ENCODE results near the gene CROCC2.

Gene CROCC2

DNA sequence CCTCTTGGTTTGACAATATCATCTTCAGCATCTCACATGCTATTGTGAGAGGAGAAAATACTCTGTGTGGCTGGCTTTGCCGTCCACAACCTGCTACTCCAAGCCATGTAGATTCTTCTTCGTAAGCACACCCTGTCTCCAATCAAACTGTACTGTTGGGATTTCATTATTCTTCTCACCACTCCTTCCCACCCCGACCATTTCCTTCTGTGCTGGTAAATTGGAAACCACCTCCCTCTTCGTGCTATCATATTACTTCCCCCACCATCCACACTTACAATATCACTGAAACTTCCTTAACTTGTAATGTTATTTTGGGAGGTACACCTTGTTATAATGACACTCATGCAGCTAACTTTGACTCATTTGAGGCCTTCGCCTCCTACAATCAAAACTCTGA is 40.7 kb upstream of the CROCC2 start:
- no peak for DNase-seq (ENCODE audit: low read depth)
- H3K4me3 ChIP-seq (ENCODE audit: low read depth, low read length) = no peak overlapping the region
- TF ChIP-seq, protein P1, sequence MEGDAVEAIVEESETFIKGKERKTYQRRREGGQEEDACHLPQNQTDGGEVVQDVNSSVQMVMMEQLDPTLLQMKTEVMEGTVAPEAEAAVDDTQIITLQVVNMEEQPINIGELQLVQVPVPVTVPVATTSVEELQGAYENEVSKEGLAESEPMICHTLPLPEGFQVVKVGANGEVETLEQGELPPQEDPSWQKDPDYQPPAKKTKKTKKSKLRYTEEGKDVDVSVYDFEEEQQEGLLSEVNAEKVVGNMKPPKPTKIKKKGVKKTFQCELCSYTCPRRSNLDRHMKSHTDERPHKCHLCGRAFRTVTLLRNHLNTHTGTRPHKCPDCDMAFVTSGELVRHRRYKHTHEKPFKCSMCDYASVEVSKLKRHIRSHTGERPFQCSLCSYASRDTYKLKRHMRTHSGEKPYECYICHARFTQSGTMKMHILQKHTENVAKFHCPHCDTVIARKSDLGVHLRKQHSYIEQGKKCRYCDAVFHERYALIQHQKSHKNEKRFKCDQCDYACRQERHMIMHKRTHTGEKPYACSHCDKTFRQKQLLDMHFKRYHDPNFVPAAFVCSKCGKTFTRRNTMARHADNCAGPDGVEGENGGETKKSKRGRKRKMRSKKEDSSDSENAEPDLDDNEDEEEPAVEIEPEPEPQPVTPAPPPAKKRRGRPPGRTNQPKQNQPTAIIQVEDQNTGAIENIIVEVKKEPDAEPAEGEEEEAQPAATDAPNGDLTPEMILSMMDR (IDR thresholded peaks at IDR 0.05; ENCODE audit: low read depth, low read length, missing control alignments) = no peak

GRCh38 chr2:240868286-240869108 is 37.6 kb upstream of the CROCC2 start, which contains the start of gene AGXT:
Gene AGXT (plus strand): TSS chr2:240868824. CDS start chr2:240868866, 42 bp downstream.
- TF ChIP-seq, protein P1 (IDR thresholded peaks at IDR 0.05; ENCODE audit: low read depth, low read length, missing control alignments) = no peak

DNA sequence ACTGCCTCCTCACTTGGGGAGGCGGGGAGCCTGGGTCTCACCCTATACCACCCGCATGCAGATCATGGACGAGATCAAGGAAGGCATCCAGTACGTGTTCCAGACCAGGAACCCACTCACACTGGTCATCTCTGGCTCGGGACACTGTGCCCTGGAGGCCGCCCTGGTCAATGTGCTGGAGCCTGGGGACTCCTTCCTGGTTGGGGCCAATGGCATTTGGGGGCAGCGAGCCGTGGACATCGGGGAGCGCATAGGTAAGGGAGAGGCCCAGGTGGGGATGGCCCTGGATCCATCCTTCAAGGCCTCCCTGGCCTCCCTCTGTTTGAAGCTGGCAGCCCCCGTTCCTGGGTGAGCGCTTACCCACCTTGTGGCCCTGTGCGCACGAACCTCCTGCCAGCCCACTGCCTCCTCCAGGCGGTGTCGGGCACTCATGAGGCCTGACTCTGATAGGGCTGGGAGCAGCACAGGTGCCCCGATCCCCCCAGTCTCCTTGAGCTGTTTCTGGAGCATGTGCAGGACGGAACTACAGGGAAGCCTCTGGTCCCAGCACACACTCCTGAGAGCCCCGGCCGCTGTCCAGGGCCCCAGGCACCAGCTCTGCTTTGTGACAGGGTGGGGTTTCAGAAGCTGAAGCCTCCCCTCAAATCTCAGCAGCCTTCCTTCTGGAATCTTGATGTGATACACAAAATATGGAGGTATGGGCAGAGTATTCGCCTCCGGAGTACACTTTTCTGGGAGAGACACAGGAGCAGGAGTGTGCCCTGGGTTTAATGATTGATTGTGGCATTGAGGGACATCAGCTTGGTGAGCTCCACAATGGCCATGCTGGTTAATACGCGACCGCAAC is 36.8 kb upstream of the CROCC2 start:
- H3K4me3 ChIP-seq (ENCODE audit: low read depth, low read length) = no peak overlapping the region
- TF ChIP-seq, protein P1 (IDR thresholded peaks at IDR 0.05; ENCODE audit: low read depth, low read length, missing control alignments) = no peak
- DNase-seq (ENCODE audit: low read depth) = no peak

More at GRCh38 chr2:240868286-240869108, 37.6 kb upstream of the CROCC2 start, which contains the start of gene AGXT:
- no peak within 1 kb of the TSS for H3K4me3 ChIP-seq (ENCODE audit: low read depth, low read length)
- DNase-seq (ENCODE audit: low read depth) = no peak

DNA sequence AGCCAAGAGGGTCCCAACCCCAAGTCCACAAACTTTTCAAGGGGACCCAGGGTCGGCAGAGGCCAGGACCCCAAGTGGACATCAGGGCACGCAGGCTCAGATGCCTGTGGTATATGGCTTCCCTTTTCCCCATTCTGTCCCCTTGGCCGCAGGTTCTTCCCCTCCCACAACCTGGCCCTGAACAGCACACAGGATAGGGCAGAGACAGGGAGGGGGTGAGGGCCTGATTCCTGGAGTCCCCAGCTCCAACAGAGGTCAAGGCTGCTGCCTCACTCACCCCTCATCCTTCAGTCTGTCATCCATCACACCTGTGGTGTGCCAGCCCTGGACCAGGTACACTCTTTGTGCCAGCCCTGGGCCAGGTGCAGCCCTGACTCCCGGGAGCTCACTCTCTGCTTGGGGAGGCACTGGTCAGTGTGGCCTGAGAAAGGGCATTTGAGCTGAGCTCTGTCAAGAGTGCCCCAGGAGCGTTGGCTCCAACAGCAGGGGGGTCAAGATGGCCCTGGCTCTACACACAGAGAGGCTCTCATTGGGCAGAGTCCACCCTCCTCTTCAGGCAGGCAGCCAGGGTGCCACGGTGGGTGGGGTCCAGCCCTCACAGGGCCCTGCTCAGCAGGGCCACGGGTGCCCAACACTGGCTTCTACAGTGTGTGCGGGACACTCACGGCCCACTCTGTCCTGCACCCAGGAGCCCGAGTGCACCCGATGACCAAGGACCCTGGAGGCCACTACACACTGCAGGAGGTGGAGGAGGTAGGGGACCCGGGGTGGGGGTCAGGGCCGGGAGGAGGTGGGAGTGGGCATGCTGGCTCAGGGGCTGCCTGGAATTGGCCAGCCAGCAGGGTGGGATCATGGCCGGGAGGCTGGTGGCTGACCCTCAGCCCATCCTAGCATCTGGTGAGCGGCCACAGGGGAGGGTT is 35.9 kb upstream of the CROCC2 start:
- TF ChIP-seq, protein P1 (IDR thresholded peaks at IDR 0.05; ENCODE audit: low read depth, low read length, missing control alignments) = no peak
- no peak overlapping the region for H3K4me3 ChIP-seq (ENCODE audit: low read depth, low read length)
- no peak for DNase-seq (ENCODE audit: low read depth)

DNA sequence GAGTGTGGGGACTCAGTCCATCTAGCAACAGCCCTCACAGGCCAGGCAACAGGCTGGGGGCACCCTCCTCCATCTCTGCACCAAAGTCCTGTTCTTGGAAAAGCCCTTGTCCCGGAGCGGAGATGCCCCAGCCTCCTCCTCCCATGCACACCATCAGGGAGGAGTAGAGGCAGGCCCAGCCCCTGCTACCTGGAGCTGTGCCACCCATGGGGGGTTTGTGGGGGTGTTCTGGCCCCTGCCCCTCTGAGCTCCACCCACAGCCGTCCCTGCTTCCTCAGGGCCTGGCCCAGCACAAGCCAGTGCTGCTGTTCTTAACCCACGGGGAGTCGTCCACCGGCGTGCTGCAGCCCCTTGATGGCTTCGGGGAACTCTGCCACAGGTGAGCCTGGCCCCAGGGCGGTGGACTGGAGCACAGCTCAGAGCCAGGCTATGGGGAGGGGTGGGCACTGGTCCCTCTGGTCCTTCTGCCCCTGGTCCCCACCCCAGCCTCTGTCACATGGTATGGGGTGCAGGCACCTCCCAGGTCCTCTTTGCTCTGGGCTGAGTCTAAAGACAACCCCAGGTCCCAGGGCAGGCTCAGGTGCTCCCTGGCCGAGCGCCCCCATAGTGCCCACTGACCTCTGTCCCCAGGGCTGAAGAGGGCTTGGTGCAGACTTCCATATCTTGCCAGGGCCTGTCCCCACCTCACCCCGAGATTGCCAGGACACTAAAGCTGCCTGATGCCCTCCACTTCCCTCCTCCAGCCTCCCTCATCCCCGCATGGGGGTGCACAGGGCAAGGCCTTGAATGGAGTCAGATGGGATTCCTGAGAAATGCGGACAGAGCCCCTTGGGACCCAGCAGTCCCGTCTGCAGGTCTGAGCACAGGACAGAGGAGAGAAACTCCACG is 34.8 kb upstream of the CROCC2 start:
- DNase-seq (ENCODE audit: low read depth) = no peak
- TF ChIP-seq, protein P1 (IDR thresholded peaks at IDR 0.05; ENCODE audit: low read depth, low read length, missing control alignments) = no peak
- H3K4me3 ChIP-seq (ENCODE audit: low read depth, low read length) = no peak overlapping the region
